Endothelial cell of umbilical vein (primary cell): ENCODE measurements around the gene ITPKB. TPM values are rescaled to one million over a fixed set of nuclear protein-coding genes. Genes with fewer than 3 reads are reported as not detected.
A peak's percentile ranks its signal among the peaks of the same experiment; 100 is the strongest.

ENCODE experiments used
- BruUV-seq: library from RNA; stranded (reverse); fragments of 400-500 nt; replicated peaks from 2 replicates; lab custom pipeline; 2021; lab: Mats Ljungman, UMichigan
- CTCF ChIA-PET: fragments of 300-600, 350-600 bp; sonication (Branson Sonifier 250); formaldehyde crosslinking; loops from one replicate; lab custom pipeline; 2021; ENCODE audit warnings: antibody characterized with exemption, inconsistent platforms; lab: Charles Lee
- POLR2A ChIA-PET: fragments of 300-600, 350-600 bp; sonication (Branson Sonifier 250); formaldehyde crosslinking; loops from one replicate; lab custom pipeline; 2021; ENCODE audit warnings: antibody characterized with exemption, inconsistent platforms; lab: Charles Lee
- DNase-seq: peaks from one replicate; pipeline ENCODE4 v3.0.0-alpha.2; 2011; ENCODE audit warnings: low read depth, low spot score
- FAIRE-seq: peaks from 2 replicates; lab custom pipeline; 2011; peaks lifted over from hg19 to GRCh38; lab: Jason Lieb, UNC
- H2AFZ ChIP-seq: 2 replicates; pipeline ENCODE4 v1.6.0; 2012; ENCODE audit warnings: low read depth, low read length, control low read depth, inconsistent platforms
- H3K27ac ChIP-seq: 2 replicates; pipeline ENCODE4 v1.5.1; 2011; ENCODE audit warnings: low read depth, mild to moderate bottlenecking, control low read depth, low read length, moderate library complexity; ENCODE audit not compliant: insufficient read depth
- H3K27me3 ChIP-seq, 2 experiments: 2 replicates each; pipeline versions ENCODE4 v1.6.0 to v1.6.1; 2011; ENCODE audit warnings: low read length in 2 of 2, mixed read lengths in 1 of 2; ENCODE audit not compliant: control insufficient read depth in 2 of 2, insufficient read depth in 2 of 2
- H3K36me3 ChIP-seq, 2 experiments: 2 replicates in 1 of 2; 3 replicates in 1 of 2; pipeline ENCODE4 v1.5.1; 2011; ENCODE audit warnings: low read length in 2 of 2, mild to moderate bottlenecking in 1 of 2, moderate library complexity in 1 of 2; ENCODE audit not compliant: control insufficient read depth in 2 of 2, insufficient read depth in 2 of 2; ENCODE audit errors: extremely low read depth in 1 of 2
- H3K4me1 ChIP-seq: 3 replicates; pipeline ENCODE4 v1.5.1; 2011; ENCODE audit warnings: mild to moderate bottlenecking, low read length; ENCODE audit not compliant: control insufficient read depth, insufficient read depth; ENCODE audit errors: extremely low read depth
- H3K4me2 ChIP-seq: 2 replicates; pipeline ENCODE4 v1.6.1; 2011; ENCODE audit warnings: low read length, control low read depth, mixed read lengths; ENCODE audit not compliant: insufficient read depth
- H3K4me3 ChIP-seq, 3 experiments: fragments of 200-600 bp in 1 of 3; sonication (generic), shearing (Covaris generic) in 1 of 3; replicated peaks in 1 of 3; 2 replicates each; pipeline ENCODE4 v1.5.1; 2011 to 2016; ENCODE audit warnings: control low read depth in 3 of 3, low read length in 3 of 3, mild to moderate bottlenecking in 2 of 3, inconsistent platforms in 1 of 3, low read depth in 1 of 3, moderate library complexity in 1 of 3; ENCODE audit not compliant: insufficient read depth in 1 of 3
- H3K79me2 ChIP-seq: 2 replicates; pipeline ENCODE4 v1.6.0; 2012; ENCODE audit warnings: low read length, inconsistent platforms; ENCODE audit not compliant: control insufficient read depth, insufficient read depth
- H3K9ac ChIP-seq: replicated peaks from 2 replicates; pipeline ENCODE3; 2011; ENCODE audit warnings: low read length, control low read depth; ENCODE audit not compliant: insufficient read depth; ENCODE audit errors: extremely low read depth
- H3K9me1 ChIP-seq: replicated peaks from 3 replicates; pipeline ENCODE4 v1.6.0; 2011; ENCODE audit warnings: mild to moderate bottlenecking, low read length; ENCODE audit not compliant: control insufficient read depth, insufficient read depth; ENCODE audit errors: extremely low read depth
- H3K9me3 ChIP-seq: replicated peaks from 2 replicates; pipeline ENCODE4 v1.5.1; 2012; ENCODE audit warnings: low read length, inconsistent platforms; ENCODE audit not compliant: control insufficient read depth, insufficient read depth
- H4K20me1 ChIP-seq: replicated peaks from 2 replicates; pipeline ENCODE3; 2011; ENCODE audit warnings: mild to moderate bottlenecking, low read length; ENCODE audit not compliant: control insufficient read depth, insufficient read depth; ENCODE audit errors: extremely low read depth
- EZH2 ChIP-seq: IDR thresholded peaks from 2 replicates; pipeline ENCODE4 v1.6.1; 2012; ENCODE audit warnings: borderline replicate concordance, low read depth, mild to moderate bottlenecking, moderate library complexity, low read length, inconsistent platforms; ENCODE audit not compliant: severe bottlenecking
- FOS ChIP-seq: IDR thresholded peaks from 2 replicates; pipeline ENCODE4 v1.6.1; 2011; ENCODE audit warnings: mild to moderate bottlenecking, low read length, moderate library complexity, borderline replicate concordance; ENCODE audit not compliant: insufficient read depth
- GATA2 ChIP-seq: IDR thresholded peaks from 2 replicates; pipeline ENCODE4 v1.7.0; 2011; ENCODE audit warnings: low read depth, mild to moderate bottlenecking, moderate library complexity, mixed read lengths, low read length; ENCODE audit not compliant: insufficient read length, insufficient read depth
- JUN ChIP-seq: IDR thresholded peaks from 2 replicates; pipeline ENCODE4 v1.6.1; 2011; ENCODE audit warnings: borderline replicate concordance, low read depth; ENCODE audit not compliant: insufficient read length, insufficient read depth
- MYC ChIP-seq: IDR thresholded peaks from one replicate; pipeline ENCODE4 v1.6.1; 2011; ENCODE audit warnings: mild to moderate bottlenecking, low read depth, low read length
- POLR2A ChIP-seq: IDR thresholded peaks from 2 replicates; pipeline ENCODE4 v1.6.1; 2012; ENCODE audit warnings: low read depth, mild to moderate bottlenecking, control low read depth, low read length
- POLR2AphosphoS5 ChIP-seq: IDR thresholded peaks from 2 replicates; pipeline ENCODE4 v1.6.1; 2012; ENCODE audit warnings: low read depth, mild to moderate bottlenecking, control low read depth, low read length, moderate library complexity; ENCODE audit not compliant: insufficient read depth
- dilution Hi-C: fragments of 300-500 bp; cut with MboI; formaldehyde crosslinking; loops from one replicate; pipeline ENCODE4 v1.15.0; 2019; ENCODE audit warnings: low sequenced_read_pairs; ENCODE audit not compliant: extremely low pct_ligation_motif_present
- intact Hi-C: fragments of 100-400 bp; cut with micrococcal nuclease; formaldehyde crosslinking; loops from one replicate; pipeline ENCODE4 v1.10.0; 2022
- polyA plus RNA-seq, 4 experiments: library from polyadenylated mRNA; depleted of rRNA in 3 of 4; stranded (reverse) in 3 of 4; unstranded in 1 of 4; fragments of >200 nt; gene quantifications; 2 replicates each; pipeline versions ENCODE4 v1.2.1 to v1.2.3, GENCODE V29; 2011 to 2012; ENCODE audit warnings: missing spikeins in 1 of 4
- total RNA-seq: library from RNA; stranded (reverse); gene quantifications from 2 replicates; pipeline ENCODE4 v1.2.3, GENCODE V29; 2021
- TF ChIP-seq, protein P1 (sequence below): IDR thresholded peaks from 2 replicates; pipeline ENCODE4 v1.6.1; 2011; ENCODE audit not compliant: insufficient read depth, insufficient read length
- TF ChIP-seq, protein P2 (sequence below), 2 donors: IDR thresholded peaks; 1 replicate in 1 of 2; 2 replicates in 1 of 2; pipeline ENCODE4 v1.5.1; 2011; ENCODE audit warnings: low read length in 2 of 2, mild to moderate bottlenecking in 2 of 2, moderate library complexity in 2 of 2, control low read depth in 1 of 2, inconsistent platforms in 1 of 2, low read depth in 1 of 2; ENCODE audit not compliant: insufficient read depth in 1 of 2; ENCODE audit errors: extremely low read depth in 1 of 2

Gene ITPKB
- total and polyA plus RNA-seq, 2 donors (not counting 3 experiments of a cell fraction or from before 2014, with no cell fraction given), result 7.7 to 34.8 TPM

DNA sequence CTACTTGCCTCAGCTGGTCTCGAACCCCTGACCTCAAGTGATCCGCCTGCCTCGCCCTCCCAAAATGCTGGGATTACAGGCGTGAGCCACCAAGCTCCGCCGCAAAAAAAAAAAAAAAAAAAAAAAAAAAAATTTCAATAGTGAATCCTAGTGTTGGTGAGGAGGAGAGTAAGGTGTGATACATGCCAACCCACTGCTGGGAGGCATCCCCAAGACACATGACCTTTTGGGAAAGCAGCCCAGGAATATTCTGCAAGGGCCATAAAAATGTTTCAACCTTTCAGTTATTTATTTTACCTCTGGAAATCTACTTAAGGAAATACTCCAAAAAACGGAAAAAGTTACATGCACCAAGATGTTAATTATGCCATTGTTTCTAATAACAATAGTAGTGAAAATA lies 69.0 kb downstream of the ITPKB start:
- POLR2A ChIA-PET, result no interaction called here
- no peak overlapping the region for H3K4me2 ChIP-seq
- H3K9me1 ChIP-seq, result no peaks in the 10 kb centered on the region
- no peak overlapping the region for H3K9ac ChIP-seq
- no peaks in the 10 kb centered on the region for H3K27me3 ChIP-seq
- H3K9me3 ChIP-seq, result no peaks in the 10 kb centered on the region
- CTCF ChIA-PET, result interaction anchor here (1.0 kb wide), 1 partner anchor 145 kb away, joined by 4 read pairs; no protein-coding TSS in a partner anchor
- FAIRE-seq (no peak), DNase-seq (peak; percentile 27)
- dilution Hi-C loops, result no loop called here
- TF ChIP-seq MYC (no peak), FOS (no peak), POLR2AphosphoS5 (no peak), EZH2 (no peak), JUN (no peak), GATA2 (no peak), POLR2A (no peak)
- TF ChIP-seq, protein P1, sequence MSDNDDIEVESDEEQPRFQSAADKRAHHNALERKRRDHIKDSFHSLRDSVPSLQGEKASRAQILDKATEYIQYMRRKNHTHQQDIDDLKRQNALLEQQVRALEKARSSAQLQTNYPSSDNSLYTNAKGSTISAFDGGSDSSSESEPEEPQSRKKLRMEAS, result no peak
- TF ChIP-seq, protein P2, sequence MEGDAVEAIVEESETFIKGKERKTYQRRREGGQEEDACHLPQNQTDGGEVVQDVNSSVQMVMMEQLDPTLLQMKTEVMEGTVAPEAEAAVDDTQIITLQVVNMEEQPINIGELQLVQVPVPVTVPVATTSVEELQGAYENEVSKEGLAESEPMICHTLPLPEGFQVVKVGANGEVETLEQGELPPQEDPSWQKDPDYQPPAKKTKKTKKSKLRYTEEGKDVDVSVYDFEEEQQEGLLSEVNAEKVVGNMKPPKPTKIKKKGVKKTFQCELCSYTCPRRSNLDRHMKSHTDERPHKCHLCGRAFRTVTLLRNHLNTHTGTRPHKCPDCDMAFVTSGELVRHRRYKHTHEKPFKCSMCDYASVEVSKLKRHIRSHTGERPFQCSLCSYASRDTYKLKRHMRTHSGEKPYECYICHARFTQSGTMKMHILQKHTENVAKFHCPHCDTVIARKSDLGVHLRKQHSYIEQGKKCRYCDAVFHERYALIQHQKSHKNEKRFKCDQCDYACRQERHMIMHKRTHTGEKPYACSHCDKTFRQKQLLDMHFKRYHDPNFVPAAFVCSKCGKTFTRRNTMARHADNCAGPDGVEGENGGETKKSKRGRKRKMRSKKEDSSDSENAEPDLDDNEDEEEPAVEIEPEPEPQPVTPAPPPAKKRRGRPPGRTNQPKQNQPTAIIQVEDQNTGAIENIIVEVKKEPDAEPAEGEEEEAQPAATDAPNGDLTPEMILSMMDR (IDR thresholded peaks at IDR 0.05; ENCODE audit: extremely low read depth in 1 of 2, insufficient read depth in 1 of 2, low read depth in 1 of 2, low read length in 2 of 2), result no peak
- H3K36me3 ChIP-seq, result no peaks in the 10 kb centered on the region
- H3K79me2 ChIP-seq, result no peaks in the 10 kb centered on the region
- no peak overlapping the region for H2AFZ ChIP-seq
- no peaks in the 10 kb centered on the region for H4K20me1 ChIP-seq
- intact Hi-C loops, result no loop called here
- peaks cover 5% of the 10 kb centered on the region for H3K4me1 ChIP-seq
- H3K4me3 ChIP-seq, result no peak overlapping the region
- H3K27ac ChIP-seq, result no peak overlapping the region
- no TSS peak for BruUV-seq
